Breast epithelium (tissue), 3 donors: ENCODE data around the gene GPR143.

Experiments used
- CTCF ChIP-seq, 3 donors: fragments of 450-650 bp; IDR thresholded peaks; one replicate each; pipeline ENCODE4 v1.5.1; 2016 to 2017; ENCODE audit warnings: antibody characterized with exemption in 3 of 3, mild to moderate bottlenecking in 3 of 3, moderate library complexity in 3 of 3
- POLR2A ChIP-seq: fragments of 450-650 bp; IDR thresholded peaks from one replicate; pipeline ENCODE4 v1.6.1; 2016; ENCODE audit warnings: antibody characterized with exemption, mild to moderate bottlenecking, moderate library complexity
- POLR2AphosphoS5 ChIP-seq, 3 donors: sonication (generic); formaldehyde crosslinking; IDR thresholded peaks; one replicate each; pipeline ENCODE4 v1.6.1; 2017; ENCODE audit warnings: antibody characterized with exemption in 3 of 3

DNA sequence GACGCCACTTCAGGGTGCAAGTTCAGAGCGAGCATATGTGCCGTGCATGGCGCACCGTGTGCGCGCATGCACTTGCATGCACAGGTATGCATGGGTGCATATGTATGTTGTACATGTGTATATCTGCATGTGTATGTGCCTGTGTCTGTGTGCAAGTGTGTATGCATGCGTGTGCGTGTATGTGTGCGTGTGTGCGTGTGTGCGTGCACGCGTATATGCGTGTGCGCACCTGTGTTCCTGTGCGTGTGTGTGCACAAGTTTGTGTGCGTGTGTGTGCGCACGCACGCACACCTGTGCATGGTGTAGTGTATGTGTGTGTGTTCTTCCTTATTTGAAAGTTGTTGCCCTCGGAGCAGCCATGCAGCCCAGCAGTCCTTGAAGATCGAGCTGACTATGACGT lies 76.8 kb downstream of the GPR143 start:
- TF ChIP-seq CTCF (IDR thresholded peaks at IDR 0.05), result no peak
- TF ChIP-seq POLR2AphosphoS5 (IDR thresholded peaks at IDR 0.05), result no peak
- TF ChIP-seq POLR2A, result no peak
